Effector memory CD4-positive, alpha-beta T cell (primary cell): ENCODE measurements around the gene GLCE.

ENCODE experiments used
- DNase-seq, 3 donors: peaks; one replicate each; pipeline ENCODE4 v3.0.0-alpha.2; 2020
- H3K27ac ChIP-seq: 2 replicates; pipeline ENCODE4 v1.7.0; 2013; ENCODE audit warnings: mild to moderate bottlenecking, low read length, moderate library complexity; ENCODE audit not compliant: insufficient read depth, poor library complexity, severe bottlenecking
- H3K27me3 ChIP-seq: replicated peaks from 2 replicates; pipeline ENCODE4 v1.7.0; 2013; ENCODE audit warnings: mild to moderate bottlenecking, low read length; ENCODE audit not compliant: insufficient read depth, control insufficient read depth, poor library complexity, severe bottlenecking
- H3K36me3 ChIP-seq: 2 replicates; pipeline ENCODE4 v1.7.0; 2013; ENCODE audit warnings: mild to moderate bottlenecking, low read length, moderate library complexity; ENCODE audit not compliant: control insufficient read depth, insufficient read depth
- H3K4me1 ChIP-seq: 2 replicates; pipeline ENCODE4 v1.7.0; 2013; ENCODE audit warnings: low read length, mild to moderate bottlenecking; ENCODE audit not compliant: control insufficient read depth, insufficient read depth, poor library complexity, severe bottlenecking
- H3K4me3 ChIP-seq: 2 replicates; pipeline ENCODE4 v1.7.0; 2013; ENCODE audit warnings: low read length, low read depth, mild to moderate bottlenecking; ENCODE audit not compliant: insufficient read depth, poor library complexity, severe bottlenecking
- H3K9me3 ChIP-seq: 2 replicates; pipeline ENCODE4 v1.7.0; 2013; ENCODE audit warnings: mild to moderate bottlenecking, low read length, moderate library complexity; ENCODE audit not compliant: control insufficient read depth

The GLCE gene

DNA sequence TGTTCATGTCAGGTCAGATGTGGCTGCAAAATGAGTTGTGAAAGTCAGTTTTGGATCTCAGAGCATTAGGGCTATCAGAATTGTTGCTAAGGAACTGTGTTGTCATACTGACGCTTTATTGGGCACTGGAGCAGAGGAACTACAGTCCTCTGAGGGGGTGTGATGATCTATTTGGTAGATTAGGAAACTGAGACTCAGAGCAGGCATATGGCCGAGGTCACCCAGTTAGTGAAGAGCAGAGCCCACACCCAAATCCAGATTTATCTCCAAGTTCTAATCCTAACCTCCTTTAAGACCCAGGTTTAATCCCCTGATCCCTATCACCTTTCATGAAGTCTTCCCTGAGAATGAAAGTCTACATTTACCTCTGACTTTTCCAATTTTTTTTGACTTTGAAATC lies 25.6 kb upstream of the GLCE start:
- no peak for DNase-seq
- Histone ChIP-seq H3K27me3 (no peaks in the 10 kb centered on the region), H3K4me3 (no peak overlapping the region), H3K9me3 (no peaks in the 10 kb centered on the region), H3K4me1 (no peaks in the 10 kb centered on the region), H3K36me3 (no peaks in the 10 kb centered on the region), H3K27ac (no peak overlapping the region)

DNA sequence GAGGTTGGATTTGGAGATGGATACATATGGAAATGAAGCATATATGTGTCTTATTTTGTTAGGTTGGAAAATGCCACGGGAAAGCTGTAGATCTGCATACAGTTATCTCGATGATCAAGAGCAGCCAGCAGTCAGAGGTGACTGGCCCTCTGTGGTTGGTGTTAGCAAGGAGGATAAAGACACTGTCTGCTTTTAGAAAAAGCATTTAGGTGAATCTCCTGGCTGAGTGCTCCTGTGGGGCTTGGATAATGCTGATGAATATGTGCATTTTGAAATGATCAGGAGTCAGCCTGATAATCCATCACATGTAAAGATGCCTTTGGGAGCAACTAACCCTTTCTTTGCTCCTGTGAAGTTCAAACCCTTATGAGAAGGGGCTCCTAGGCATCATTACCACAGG lies 24.9 kb upstream of the GLCE start:
- no peak overlapping the region for H3K4me3 ChIP-seq
- H3K9me3 ChIP-seq = no peaks in the 10 kb centered on the region
- no peaks in the 10 kb centered on the region for H3K36me3 ChIP-seq
- H3K27ac ChIP-seq = no peak overlapping the region
- no peaks in the 10 kb centered on the region for H3K27me3 ChIP-seq
- H3K4me1 ChIP-seq = no peaks in the 10 kb centered on the region
- no peak for DNase-seq

DNA sequence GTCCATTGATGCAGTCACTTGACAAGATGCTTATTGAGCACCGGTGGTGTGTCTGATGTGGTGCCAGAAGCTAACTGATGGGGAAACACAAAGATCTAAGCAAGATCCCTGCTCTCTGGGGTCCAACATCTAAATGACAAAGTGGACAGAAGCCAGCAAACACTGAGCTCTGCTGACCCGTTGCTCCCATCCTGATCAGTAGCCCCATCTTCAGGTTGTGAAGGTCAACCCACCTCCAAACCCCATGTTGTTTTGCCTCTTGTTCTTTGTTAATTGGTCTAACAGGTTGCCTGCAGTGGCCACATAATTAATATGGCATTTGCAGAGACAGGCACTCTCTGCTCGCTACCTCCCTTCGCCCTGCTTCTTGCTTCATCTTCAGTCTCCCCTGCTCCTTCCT lies 21.5 kb upstream of the GLCE start:
- no peaks in the 10 kb centered on the region for H3K27me3 ChIP-seq
- DNase-seq = no peak
- no peaks in the 10 kb centered on the region for H3K36me3 ChIP-seq
- H3K27ac ChIP-seq = no peak overlapping the region
- no peaks in the 10 kb centered on the region for H3K4me1 ChIP-seq
- H3K4me3 ChIP-seq = no peak overlapping the region
- no peaks in the 10 kb centered on the region for H3K9me3 ChIP-seq

DNA sequence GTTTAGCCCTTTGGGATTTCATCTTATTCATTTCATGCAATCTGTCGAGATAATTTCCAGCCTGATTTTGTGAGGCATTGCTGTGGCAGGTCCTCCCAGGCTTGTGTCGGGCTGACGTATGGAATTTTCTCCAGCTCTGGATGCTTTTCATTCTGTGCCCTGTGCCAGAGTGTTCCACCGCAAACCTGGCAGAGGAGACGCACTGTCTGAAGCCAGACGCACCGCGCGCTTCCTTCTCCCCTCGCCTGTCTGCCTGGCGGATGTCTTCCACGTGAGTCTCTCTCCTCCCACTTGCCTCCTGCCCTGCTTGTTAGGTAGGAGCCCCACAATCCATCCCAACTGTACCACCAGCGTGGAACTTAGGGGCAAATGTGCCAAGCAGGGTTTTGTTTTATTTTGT lies 20.1 kb upstream of the GLCE start:
- Histone ChIP-seq H3K27ac (no peak overlapping the region), H3K9me3 (no peaks in the 10 kb centered on the region), H3K36me3 (no peaks in the 10 kb centered on the region), H3K27me3 (no peaks in the 10 kb centered on the region), H3K4me3 (no peak overlapping the region), H3K4me1 (no peaks in the 10 kb centered on the region)
- DNase-seq = no peak

DNA sequence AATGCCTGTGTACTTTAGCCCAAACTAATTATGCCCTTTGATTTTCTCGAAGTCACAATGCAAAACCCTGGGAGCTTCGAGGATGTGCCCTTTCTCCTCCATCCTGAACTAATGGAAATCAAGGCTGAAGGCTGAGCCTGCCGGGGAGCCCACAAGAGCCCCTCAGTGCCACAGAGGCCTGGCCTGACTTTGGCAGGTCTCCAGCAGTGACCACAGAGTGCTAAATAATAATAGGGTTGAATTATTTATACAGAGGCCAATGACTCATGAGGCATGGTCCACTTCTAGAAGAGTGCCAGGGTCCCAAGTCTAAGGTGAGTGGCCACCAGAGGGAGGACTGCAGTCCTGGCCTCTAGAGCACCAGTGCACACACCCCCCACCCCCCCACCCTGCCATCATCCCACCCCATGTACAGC lies 19.1 kb upstream of the GLCE start:
- H3K27me3 ChIP-seq = no peaks in the 10 kb centered on the region
- H3K4me3 ChIP-seq = no peak overlapping the region
- no peak for DNase-seq
- H3K27ac ChIP-seq = no peak overlapping the region
- no peaks in the 10 kb centered on the region for H3K36me3 ChIP-seq
- no peaks in the 10 kb centered on the region for H3K4me1 ChIP-seq
- H3K9me3 ChIP-seq = no peaks in the 10 kb centered on the region

DNA sequence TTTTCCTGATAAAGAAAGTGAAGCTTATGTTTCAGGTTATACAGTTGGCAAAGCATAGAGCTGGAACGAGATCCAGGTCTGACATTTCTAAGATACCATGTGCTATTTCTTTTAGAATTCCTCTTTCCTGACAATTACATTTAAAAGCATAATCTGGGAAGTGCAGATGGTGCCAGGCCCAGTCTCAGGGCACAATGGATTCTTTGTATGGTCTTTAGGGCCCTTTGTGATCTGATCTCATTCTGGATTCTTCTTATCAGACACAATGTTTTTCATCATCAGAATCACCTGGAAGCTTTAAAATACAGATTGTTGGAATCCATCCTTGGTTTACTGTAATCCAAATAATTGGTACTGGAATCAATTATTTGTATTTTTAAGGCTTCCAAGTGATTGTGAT lies 18.6 kb upstream of the GLCE start:
- no peaks in the 10 kb centered on the region for H3K36me3 ChIP-seq
- H3K27me3 ChIP-seq = no peaks in the 10 kb centered on the region
- H3K9me3 ChIP-seq = no peaks in the 10 kb centered on the region
- no peak for DNase-seq
- H3K4me3 ChIP-seq = no peak overlapping the region
- H3K27ac ChIP-seq = no peak overlapping the region
- H3K4me1 ChIP-seq = no peaks in the 10 kb centered on the region

DNA sequence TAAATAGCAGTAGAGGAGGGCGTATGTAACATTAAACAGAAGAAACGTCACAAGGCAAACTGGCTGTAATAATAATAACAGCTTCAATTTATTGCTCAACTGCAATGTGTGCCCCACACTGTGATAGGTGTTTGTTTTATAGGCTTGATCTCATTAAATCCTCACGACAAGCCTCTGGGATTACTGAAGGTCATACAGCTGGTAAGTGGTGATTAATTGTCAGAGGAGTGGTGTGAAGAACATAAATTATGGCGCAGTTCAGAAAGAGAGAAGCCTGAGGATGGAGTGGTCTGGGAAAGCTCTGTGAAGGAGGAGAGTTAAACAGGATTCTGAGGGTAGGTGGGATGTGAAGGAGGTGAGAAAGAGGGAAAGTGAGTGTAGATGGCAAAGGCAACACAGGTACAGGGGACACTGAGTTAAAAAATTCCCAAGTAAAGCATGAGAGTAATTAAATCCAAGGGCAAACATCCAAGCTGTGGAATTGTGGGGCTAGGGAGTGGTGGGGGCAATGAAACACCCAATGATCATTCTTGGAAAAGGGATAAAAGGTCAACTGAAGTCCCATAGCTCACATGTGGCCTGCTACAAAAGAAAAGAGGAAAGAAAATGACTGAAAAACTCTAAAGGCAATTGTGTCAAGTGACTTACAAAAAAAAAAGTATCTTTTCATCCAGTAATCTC lies 16.5 kb upstream of the GLCE start:
- Histone ChIP-seq H3K9me3 (no peaks in the 10 kb centered on the region), H3K27ac (no peak overlapping the region), H3K27me3 (no peaks in the 10 kb centered on the region), H3K4me3 (no peak overlapping the region), H3K36me3 (no peaks in the 10 kb centered on the region), H3K4me1 (no peaks in the 10 kb centered on the region)
- no peak for DNase-seq

DNA sequence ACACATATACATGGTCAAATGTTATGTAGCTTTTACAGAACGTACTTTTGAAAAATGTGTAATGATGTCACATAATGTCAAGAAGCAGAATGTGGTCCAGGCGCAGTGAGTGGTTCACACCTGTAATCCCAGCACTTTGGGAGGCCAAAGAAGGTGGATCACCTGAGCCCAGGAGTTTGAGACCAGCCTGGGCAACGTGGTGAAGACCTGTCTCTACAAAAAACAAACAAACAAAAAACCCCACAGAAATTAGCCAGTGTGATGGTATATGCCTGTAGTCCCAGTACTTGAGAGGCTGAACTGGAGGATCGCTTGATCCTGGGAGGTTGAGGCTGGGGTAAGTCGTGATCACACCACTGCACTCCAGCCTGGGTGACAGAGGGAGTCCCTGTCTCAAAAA lies 15.9 kb upstream of the GLCE start:
- H3K27ac ChIP-seq = no peak overlapping the region
- no peak overlapping the region for H3K4me3 ChIP-seq
- no peak for DNase-seq
- no peaks in the 10 kb centered on the region for H3K9me3 ChIP-seq
- H3K27me3 ChIP-seq = no peaks in the 10 kb centered on the region
- no peaks in the 10 kb centered on the region for H3K36me3 ChIP-seq
- no peaks in the 10 kb centered on the region for H3K4me1 ChIP-seq

DNA sequence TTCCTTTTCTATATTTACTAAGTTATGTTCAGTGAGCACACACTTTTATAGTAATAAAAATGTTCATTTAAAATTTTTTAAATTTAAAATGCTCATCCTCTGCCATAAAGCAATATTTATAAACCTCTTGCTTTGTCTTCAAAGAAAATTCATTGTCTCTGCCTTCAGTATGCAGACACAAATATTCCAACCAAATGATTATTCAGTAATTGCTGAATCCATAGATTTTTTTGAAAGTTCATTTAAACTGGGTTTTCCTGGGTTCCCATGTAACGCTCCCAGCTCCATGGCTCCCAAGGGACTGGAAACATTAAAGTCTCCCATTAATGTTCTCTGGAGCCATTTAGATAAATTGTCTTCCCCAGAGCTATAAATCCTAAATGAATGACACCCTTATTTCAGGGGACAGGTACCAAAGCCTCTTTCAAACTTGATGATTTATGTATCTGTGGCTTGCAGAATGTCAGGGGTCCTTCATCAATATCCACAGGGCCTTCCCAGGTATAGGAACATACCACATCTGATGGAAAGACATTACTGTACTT lies 15.2 kb upstream of the GLCE start:
- Histone ChIP-seq H3K27ac (no peak overlapping the region), H3K4me3 (no peak overlapping the region), H3K4me1 (no peaks in the 10 kb centered on the region), H3K9me3 (no peaks in the 10 kb centered on the region), H3K36me3 (no peaks in the 10 kb centered on the region), H3K27me3 (no peaks in the 10 kb centered on the region)
- no peak for DNase-seq

DNA sequence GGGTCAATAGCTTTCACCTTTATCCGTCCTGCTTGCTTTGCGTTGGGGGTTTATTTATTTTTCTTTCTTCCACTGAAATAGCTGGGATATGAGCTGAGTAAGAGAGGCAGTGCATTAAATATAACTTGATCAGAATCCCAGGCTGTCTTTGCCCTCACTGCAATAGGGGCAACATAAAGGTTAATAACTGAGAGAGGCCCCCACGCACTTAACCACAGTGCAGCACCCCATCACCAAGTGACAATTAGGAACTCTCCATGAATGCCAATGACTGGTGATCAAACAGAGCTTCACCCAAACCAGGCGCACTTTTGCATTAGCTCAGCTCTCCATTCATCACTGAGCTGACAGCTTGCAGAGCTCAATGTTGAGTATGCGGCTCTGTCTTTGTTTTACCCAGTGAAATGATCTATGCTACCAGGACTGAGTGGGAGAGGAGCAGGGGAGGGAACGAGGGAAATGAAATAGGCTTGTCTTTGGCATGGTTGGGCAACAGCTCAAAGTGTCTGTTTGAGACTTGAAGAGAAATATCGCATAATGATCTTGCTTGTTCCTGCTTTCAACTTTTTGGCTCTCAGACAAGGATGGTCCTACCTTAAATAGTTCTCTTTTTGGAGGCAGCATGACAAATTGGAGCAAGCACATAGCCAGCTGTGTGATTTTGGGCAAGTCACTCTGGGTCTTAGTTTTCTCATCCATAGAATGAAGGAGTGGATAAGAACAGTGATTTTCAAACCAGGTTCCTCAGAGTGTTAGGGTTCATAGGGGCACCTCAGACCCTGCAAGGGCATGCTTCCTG lies 14.5 kb upstream of the GLCE start:
- DNase-seq = no peak

More for the DNA sequence above, 14.5 kb upstream of the GLCE start:
- Histone ChIP-seq H3K27ac (no peak overlapping the region), H3K4me1 (no peaks in the 10 kb centered on the region), H3K4me3 (no peak overlapping the region), H3K36me3 (no peaks in the 10 kb centered on the region), H3K9me3 (no peaks in the 10 kb centered on the region), H3K27me3 (no peaks in the 10 kb centered on the region)
